Epidermal melanocyte (primary cell): ENCODE results near the gene PSMF1.
"Not testable (repeated sequence)": the region's sequence is repeated elsewhere in the genome, so short reads cannot be mapped to it uniquely, and the experiment has no call there.

ENCODE experiments used
- DNase-seq: peaks from one replicate; pipeline ENCODE4 v3.0.0; 2011; ENCODE audit warnings: low spot score; ENCODE audit not compliant: insufficient read length

The PSMF1 gene

DNA sequence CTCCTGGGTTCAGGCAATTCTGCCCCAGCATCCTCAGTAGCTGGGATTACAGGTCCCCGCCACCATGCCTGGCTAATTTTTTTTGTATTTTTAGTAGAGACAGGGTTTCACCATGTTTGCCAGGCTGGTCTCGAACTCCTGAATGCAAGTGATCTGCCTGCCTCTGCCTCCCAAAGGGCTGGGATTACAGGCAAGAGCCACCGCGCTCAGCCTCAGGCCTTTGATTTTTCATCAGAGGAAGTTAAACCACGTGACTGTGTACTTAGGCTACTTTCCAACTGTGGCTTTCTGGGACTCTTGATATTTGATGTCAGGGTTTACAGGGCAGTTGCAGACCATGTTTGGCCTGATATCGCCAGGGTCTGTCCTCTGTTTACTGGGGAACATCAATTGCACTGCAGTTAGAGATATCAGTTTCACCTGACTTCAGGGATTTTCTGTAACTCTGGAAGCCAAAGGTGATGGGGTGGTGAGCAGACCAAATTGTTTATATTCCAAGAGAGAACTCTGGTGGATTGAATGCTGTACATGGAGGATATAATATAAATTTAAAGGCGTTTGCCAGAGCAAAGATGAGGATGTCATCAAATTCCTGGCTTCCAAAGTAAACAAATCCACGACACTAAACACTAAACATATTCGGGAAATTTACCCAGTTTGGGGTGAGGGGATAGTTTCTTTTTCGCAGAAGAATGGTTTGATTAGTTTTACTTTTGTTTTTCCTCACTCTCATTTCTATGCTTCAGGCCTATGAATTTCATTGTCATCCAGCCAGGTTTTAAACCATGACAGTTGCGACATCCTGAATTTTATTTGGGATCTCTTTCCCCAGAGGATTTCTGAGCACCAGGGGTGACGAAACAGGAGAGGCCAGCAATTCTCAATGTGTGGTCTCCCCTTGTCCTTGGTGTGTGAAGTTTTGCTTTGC lies 4.2 kb downstream of the PSMF1 start:
- no peak for DNase-seq

DNA sequence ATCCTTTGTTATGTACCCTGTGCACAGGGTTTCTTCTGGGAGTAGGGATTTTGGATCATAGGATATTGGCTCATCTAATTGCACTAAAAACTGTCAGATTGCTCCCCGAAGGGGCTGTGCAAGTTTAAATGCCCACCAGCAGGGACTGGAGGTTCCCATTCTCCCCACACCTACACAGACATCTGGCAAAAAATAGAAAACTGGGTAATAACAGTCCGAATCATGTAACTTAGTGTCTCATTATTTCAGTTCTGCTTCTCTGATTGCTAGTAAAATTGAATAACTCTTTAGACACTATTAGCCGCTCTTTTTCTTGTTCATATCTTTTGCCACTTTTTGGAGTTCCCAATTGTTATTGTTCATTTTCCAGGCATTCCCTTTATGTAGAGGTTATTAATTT lies 5.3 kb downstream of the PSMF1 start:
- no peak for DNase-seq

DNA sequence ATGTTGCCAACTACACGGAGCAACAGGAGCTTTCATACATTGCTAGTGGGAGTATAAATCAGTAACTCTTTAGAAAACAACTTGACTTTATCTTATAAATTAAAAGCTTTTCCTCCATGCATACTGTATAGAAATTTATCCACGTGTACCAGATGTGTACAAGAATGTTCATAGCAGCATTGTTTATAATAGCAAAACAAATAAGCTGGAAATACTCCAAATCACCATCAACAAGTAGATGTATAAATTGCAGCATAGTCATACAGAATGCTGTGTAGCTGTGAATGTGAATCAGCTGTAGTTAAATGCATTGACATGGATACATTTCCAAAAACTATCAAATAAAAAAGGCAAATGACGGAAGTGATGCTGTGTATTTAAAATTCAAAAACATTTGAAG lies 6.0 kb downstream of the PSMF1 start:
- DNase-seq: no peak

DNA sequence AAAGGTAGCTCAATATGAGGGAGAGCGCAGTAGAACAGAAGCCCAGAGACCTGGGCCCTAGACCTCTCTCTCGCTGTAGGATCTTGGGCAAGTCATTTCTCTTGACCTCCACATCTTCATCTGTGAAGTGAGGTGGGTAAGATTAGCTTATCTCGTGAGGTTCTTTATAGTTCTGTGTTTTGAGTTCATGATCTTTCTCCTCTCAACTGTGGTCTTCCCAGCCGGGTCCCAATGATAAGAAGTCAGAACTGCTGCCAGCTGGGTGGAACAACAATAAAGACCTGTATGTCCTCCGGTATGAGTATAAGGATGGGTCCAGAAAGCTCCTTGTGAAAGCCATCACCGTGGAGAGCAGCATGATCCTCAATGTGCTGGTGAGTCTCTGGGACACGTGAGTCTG lies 6.9 kb downstream of the PSMF1 start:
- DNase-seq: no peak

DNA sequence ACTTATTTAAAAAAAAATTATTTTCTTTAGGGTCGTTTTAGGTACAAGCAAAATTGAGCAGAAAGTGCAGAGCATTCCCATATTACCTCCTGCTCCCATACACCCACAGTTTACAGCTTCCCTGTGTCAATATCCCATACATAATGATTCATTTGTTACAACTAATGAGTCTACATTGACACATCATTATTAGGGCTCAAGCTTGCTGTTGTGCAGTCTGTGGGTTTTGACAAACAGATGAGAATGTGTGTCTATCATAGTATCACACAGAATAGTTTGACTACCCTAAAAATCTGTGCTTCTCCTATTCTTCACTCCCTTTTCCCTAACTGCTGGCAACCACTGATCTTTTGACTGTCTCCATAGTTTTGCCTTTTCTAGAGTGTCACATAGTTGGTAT lies 9.4 kb downstream of the PSMF1 start:
- no peak for DNase-seq

DNA sequence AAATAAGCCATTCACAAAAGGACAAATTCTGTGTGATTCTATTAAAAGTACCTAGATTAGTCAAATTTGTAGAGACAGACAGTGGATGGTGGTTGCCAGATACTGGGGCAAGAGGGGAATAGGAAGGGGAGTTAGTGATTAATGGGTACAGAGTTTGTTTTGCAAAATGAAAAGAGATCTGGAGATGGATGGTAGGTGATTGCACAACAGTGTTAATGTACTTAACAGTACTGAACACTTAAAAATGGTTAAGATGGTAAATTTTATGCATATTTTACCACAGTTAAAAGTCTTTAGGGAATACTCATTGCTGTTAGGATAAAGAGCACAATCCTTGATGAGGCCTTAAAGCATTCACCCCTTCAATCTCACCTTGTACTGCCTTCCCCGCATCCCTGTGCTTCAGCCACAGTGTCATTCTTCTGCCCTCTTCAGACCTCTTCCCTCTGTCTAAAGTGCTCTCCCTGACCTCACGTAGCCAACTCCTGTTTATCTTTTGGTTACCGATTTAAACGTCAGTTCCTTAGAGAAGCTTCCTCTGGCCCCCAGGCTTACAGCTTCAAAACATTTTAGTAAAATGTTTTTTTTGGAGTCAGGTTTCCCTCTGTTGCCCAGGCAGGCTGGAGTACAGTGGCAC lies 11.8 kb downstream of the PSMF1 start:
- no peak for DNase-seq

DNA sequence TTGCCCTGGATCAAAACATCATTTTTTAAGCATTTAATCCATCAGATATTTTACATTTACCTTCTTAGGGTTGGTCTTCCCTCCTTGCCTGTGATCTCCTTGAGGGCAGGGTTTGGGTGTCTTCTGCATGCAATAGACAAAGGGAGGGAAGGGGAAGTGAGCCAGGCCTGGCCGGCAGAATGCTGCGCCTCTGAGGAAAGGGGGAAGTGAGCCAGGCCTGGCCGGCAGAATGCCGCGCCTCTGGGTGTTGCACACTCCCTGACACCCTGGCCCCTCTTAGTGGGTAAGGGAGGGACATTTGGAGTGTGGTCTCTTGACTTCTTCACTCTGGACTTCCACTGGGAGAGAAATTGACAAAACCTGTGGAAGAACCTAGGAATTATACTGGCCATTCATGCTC lies 12.4 kb downstream of the PSMF1 start:
- no peak for DNase-seq

DNA sequence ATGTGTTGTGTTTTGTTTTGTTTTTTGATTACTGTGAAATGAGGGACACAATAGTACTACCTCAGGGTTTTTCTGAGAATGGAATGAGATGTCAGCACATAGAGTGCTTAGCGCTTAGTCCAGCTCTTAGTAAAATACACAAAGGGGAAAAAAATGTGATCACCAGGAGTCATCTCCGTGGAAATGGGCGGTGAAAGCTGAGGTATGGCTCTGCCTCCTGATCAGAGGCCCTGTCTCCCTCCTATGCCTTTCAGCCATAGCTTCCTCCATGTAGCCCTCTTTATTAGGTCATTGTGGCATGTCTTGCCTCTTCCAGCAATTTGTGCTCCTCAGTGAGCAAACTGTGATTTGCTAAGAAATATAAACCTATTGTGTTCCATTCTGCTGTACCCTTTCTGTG lies 13.0 kb downstream of the PSMF1 start:
- no peak for DNase-seq

DNA sequence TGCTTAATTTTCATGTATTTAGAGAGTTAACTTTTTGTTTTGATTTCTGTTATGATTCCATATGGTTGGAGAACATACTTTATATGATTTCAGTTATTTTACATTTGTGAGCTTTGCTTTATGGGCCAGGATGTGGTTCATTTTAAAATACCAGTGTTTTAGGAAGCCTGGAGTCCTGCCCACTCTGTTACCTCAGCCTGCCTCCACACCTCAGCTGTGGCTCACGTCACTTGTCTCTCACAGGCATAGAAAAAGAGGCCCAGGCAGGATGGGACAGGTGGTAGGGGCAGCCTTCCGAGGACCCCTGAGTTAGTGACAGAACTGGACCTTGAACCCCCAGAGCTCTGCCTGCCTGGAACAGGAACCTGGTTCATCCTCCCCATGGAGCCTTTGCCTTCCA lies 16.0 kb downstream of the PSMF1 start:
- DNase-seq: no peak

DNA sequence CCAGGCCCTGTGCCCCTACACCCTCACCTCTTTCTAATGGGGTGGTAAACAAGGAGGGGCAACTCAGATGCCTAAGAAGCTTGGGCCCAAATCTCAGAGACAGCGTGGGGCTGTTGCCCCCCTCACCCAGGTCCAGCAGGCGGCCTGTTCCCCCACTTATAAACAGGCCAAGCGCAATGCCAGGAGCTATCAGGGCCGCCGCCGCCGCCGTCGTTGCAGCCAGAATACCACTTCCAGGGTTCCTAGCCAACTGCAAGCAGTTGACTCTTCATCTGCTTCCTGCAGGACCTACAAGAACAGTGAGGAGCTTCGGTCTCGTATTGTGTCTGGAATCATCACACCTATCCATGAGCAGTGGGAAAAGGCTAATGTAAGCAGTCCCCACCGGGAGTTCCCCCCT lies 16.4 kb downstream of the PSMF1 start:
- no peak for DNase-seq

DNA sequence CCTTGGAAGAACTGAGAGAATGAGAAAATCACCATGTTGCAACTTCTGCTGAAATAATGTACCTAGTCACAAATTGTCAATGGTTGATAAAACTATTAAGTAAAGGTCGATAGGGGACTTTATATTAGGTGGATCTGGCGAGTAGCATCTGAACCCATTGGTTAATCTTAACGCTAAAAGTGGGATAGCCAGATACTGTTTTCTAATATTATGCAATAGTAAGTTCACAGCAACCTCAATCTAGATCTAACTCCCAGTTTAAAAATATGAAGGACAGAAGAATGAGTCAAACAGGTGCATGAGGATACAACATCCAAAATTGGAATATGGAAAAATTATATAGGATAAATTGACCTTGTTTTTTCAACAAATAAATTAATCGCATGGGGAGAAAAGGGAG lies 18.8 kb downstream of the PSMF1 start:
- no peak for DNase-seq

DNA sequence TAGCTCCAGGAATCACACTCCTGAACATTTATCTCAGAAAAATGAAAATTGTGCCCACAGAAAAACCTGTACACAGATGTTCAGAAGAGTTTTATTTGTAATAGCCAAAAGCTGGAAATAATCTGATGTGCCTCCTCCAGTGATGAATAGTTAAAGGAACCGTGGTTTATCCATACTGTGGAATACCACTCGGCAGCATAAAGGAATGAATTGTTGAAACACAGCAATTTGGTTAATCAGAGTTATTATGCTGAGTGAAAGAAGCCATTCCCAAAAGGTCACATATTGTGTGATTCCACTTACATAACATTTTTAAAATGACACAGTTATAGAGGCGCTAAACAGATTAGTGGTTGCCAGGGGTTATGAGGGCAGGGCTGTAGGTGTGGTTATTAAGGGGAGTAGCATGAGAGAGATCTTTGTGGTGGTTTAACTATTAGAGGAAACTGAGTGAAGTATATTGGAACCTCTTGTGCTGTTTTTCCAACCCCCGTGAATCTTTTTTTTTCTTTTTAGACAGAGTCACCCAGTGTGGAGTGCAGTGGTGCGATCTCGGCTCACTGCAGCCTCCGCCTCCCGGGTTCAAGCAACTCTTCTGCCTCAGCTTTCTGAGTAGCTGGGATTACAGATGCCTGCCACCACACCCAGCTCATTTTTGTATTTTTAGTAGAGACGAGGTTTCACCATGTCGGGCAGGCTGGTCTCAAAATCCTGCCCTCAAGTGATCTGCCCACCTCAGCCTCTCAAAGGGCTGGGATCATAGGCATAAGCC lies 26.2 kb downstream of the PSMF1 start:
- DNase-seq: no peak

DNA sequence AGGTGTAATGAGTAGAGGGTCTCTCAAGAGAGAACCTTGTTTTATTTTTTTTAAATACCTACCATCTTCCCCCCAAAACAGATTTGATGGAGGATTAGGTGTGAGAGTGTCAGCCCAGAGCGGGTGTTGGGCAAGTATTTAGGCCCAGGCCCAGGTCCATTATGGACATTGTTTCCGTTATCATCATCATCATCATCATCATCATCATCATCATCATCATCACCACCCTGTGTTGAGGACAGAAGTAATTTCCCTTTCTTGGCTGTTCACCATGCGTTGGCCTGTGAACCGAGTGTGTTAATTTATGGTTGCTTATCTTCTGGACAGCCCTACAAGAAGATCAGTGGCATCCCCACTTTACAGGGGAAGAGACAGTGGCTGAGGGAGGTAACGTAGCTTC lies 28.6 kb downstream of the PSMF1 start:
- DNase-seq: no peak

DNA sequence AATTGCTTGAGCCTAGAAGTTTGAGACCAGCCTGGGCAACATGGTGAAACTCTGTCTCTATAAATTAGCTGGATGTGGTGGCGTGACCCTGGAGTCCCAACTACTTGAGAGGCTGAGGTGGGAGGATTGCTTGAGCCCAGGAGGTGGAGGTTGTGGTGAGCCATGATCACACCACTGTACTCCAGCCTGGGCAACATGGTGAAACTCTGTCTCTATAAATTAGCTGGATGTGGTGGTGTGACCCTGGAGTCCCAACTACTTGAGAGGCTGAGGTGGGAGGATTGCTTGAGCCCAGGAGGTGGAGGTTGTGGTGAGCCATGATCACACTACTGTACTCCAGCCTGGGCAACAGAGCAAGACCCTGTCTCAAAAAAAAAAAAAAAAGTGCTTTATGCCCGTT lies 31.4 kb downstream of the PSMF1 start:
- not testable (repeated sequence) for DNase-seq

DNA sequence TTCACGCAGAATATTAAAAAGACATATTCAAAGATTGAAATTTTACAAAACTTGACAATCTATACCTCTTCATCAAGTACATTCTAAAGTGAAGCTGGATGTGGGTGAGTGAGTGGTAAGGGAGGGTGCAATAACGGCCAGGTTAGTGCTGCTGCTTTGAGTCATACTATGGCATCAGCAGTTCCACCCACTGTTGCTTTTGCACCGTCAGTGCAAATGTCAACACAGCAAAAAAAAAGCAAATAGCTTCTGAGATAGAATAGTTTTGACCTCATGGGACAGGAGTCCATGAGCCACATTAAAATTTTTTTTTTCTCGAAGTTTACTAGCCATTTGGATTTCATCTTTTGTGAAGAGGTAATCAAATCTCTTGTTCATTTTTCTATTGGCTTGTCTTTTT lies 31.8 kb downstream of the PSMF1 start:
- no peak for DNase-seq

DNA sequence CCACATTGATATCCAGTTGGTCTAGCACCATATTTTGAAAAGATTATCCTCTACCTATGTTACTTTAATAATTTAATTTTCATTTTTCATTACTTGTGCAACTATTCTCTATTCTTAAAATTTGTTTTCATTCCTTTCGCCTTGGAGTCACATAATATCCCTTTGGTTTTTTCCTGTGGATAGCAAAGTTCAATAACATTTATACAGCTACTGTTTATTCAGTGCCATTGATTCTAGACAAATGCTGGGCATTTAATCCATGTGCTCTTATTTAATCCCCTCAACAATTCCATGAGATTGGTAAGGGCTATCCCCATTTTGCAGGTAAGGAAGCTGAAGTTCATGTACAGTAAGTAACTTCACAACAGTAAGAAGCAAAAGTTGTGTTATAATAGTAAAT lies 32.6 kb downstream of the PSMF1 start:
- no peak for DNase-seq

DNA sequence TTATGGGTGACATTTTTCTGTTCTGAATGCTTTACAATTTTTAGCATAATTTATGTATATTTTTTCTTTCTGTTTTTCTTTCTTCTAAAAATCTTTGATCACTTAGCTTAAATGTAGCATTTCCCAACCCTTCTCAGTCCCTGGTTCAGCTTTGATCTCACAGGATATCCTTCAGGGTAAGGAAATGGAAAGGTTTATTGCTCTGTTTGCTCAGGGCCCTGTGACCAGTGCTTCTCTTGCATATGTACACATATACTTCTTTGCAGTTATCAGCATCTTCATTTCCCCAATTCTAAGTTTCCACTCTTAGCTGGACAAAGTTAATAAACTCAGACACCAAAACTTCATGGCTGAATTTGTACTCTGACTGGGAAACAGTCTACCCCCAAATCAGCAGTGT lies 35.8 kb downstream of the PSMF1 start:
- no peak for DNase-seq

DNA sequence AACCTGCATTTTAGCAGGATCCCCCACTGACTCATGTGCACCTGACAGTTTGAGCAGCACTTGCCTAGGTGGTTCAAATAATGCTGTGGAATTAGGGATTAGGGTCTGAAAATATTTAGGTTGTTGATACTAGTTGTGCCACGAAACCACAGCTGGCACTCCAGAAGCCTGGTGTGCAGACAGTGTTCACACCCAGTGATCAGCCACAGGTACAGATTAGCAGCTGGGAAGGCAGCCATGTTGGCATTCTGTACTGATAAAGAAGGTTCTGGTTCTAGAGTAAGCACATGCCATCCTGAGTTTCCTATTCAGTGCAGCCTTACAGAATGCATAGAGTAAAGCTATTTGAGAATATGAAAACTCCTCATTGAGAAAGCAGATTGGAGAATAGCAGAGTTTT lies 36.3 kb downstream of the PSMF1 start:
- no peak for DNase-seq

DNA sequence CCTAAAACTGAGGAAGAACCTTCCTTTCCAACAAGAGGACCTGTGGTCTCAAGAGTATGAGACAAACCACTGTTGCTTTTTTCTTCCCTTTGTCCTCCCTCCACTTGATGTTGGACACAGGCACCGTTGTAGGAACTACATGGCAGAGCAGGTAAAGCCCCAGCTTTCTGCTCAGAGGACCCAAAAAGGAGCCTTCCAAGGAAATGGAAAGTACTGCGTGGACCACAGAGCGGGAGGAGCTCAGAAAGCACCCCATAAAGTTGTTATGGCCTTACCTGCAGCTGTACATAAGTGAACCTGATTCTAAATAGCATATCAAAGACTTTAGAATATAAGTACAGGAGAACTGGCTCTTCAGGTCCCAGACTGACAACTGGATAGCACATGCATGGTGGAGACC lies 36.9 kb downstream of the PSMF1 start:
- no peak for DNase-seq

DNA sequence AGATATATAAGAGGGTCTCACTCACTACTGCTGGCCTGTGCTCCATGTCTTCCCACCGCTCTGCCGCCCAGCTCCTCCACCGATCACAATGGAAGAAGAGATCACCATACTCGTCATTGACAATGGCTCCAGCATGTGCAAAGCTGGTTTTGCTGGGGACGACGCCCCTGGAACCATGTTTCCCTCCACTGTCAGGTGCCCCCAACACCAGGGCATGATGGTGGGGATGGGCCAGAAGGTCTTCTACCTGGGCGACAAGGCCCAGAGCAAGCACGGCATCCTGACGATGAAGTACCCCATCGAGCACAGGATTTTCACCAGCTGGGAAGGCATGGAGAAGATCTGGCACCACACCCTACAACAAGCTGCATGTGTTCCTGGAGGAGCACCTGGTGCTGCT lies 42.1 kb downstream of the PSMF1 start:
- no peak for DNase-seq

DNA sequence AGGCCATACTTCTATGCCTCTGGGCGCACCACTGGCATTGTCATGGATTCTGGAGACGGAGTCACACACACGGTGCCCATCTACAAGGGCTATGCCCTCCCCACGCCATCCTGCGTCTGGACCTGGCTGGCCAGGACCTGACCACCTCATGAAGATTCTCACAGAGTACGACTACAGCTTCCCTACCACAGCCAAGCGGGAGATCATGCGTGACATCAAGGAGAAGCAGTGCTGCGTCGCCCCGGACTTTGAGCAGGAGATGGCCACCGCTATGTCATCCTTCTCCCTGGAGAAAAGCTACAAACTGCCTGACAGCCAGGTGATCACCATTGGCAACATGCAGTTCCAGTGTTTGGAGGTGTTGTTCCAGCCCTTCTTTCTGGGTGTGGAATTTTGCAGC lies 42.6 kb downstream of the PSMF1 start:
- DNase-seq: no peak

DNA sequence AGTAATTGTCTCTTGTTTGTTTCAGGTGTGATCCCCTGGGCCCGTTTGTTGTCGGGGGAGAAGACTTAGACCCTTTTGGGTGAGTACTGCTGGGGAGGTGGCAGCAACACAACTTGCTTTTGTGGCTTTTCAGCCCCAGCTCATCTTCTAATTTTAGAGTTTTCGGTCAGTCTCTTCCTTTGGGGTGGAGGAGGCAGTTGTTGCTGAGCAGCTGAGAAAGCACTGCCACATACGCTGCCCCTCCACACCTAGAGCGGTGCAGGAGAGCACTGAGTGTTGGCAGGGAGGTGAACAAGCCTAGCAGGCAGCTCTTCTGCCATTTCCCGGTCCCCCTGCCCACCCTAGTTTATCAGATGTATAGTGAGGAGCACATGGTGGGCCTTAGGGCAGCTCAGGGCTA lies 44.7 kb downstream of the PSMF1 start:
- no peak for DNase-seq
